HG02943 (cell line): ENCODE results near the gene VARS2.
A peak's percentile ranks its signal among the peaks of the same experiment; 100 is the strongest.
"Not testable (repeated sequence)": the region's sequence is repeated elsewhere in the genome, so short reads cannot be mapped to it uniquely, and the experiment has no call there.

Source experiments
- ATAC-seq: cut with Tn5 transposase; IDR thresholded peaks from one replicate; pipeline ENCODE4 v1.9.1; 2021; ENCODE audit warnings: mild to moderate bottlenecking, low read depth, moderate library complexity; ENCODE audit not compliant: unreplicated experiment

Gene VARS2

DNA sequence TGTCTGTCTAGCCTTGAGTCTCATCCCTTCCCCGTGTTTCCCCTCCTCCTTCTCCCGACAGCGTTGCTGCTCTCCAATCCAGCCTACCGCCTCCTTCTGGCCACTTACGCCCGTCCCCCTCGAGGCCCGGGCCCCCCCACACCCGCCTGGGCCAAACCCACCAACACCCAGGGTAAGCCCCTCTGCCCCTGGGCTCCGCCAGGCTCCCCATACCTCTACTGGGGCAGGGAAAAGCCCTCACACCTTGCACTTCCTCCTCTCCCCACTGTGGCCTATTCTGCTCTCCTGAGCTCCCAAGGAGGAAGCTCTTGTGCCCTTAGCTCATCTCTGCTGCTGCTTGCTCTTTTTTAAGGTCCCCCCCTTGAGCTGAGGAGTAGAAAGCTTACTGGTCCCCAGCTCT, 18.7 kb upstream of the VARS2 start:
- no peak for ATAC-seq

DNA sequence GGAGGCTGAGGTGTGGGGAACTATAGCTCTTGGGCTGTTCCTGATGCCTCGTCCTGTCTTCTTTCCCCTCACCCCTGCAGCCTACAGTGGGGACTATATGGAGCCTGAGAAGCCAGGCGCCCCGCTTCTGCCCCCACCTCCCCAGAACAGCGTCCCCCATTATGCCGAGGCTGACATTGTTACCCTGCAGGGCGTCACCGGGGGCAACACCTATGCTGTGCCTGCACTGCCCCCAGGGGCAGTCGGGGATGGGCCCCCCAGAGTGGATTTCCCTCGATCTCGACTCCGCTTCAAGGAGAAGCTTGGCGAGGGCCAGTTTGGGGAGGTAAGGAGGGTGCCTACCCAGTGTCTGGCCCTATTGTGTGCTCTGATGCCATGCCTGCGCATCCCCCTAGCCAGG, 17.5 kb upstream of the VARS2 start:
- no peak for ATAC-seq

DNA sequence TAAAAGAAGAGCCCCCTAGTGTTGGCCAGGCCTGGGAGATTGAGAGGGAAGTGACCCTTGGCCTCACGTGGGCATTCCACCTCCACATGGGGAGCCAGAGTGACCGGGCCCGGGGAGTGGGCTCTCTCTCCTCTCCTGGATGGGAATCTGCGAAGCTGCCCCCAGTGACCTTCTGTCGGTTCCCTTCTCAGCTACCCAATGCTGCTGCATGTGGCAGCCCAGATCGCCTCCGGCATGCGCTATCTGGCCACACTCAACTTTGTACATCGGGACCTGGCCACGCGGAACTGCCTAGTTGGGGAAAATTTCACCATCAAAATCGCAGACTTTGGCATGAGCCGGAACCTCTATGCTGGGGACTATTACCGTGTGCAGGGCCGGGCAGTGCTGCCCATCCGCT, 16.2 kb upstream of the VARS2 start:
- no peak for ATAC-seq

DNA sequence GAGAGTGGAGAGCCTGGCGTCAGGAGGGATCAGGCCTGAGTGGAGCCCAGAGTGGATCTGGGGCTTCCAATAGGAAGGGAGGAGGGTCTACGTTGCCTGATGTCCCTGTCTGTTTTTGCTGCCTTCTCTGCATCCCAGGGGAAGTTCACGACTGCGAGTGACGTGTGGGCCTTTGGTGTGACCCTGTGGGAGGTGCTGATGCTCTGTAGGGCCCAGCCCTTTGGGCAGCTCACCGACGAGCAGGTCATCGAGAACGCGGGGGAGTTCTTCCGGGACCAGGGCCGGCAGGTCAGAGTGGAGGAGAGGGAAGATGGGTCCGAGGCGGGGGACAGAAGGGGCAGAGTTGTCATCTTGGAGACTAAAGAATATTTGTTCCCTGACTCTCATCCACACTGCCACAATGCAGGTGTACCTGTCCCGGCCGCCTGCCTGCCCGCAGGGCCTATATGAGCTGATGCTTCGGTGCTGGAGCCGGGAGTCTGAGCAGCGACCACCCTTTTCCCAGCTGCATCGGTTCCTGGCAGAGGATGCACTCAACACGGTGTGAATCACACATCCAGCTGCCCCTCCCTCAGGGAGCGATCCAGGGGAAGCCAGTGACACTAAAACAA, 15.2 kb upstream of the VARS2 start:
- no peak for ATAC-seq

DNA sequence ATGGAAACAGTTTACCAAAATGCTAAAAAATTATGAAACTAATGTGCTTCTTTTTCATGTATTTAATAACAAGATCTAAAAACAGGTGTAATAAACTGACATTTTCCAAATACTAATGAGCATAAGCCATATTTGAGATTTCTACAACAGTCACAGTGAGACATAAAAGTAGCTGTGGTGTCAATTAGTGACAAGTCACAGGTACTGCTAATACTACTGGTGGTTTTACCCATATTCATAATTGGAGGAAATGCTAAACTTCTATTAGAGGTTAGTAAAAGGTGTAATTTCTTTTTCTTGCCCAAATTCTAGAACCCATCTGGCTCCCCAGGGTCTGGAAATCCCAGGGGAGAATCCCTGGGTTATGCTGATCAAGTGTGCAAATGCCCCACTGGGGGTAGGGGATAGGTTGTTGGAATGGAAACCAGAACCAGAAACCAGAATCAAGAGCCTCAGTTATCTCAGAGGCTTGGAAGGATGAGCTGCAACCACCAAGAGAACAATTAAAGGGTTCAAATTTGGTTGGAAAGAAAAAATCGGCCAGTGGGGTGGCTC, 13.1 kb upstream of the VARS2 start:
- no peak for ATAC-seq

DNA sequence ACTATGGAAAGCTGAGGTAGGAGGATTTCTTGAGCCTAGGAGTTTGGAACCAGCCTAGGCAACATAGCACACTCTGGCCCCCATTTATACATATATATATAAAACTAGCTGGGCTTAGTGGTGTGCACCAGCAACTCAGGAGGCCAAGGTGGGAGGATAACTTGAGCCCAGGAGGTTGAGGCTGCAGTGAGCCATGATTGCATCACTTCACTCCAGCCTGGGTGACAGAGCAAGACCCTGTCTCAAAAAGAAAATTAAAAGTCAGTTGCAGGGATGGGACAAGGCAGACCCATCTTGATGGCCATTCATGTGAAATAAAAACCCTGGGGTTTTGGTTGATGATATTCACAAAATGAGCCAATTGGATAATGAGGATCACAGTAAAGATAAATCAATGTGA, 12.6 kb upstream of the VARS2 start:
- no peak for ATAC-seq

DNA sequence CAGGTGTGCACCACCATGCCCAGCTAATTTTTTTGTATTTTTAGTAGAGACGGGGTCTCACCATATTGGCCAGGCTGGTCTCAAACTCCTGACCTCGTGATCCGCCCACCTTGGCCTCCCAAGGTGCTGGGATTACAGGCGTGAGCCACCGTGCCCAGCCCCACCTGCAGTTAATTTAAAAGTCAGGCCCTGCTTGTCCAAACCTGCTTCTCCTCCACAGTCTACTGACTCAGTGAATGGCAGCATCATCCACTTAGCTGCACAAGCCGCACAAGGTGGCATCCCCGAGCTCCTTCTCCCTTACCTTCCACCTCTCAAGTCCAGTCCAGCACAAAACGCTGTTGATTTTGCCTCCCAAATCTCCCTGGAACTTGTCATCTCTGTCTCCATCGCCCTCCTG, 11.8 kb upstream of the VARS2 start:
- not testable (repeated sequence) for ATAC-seq

DNA sequence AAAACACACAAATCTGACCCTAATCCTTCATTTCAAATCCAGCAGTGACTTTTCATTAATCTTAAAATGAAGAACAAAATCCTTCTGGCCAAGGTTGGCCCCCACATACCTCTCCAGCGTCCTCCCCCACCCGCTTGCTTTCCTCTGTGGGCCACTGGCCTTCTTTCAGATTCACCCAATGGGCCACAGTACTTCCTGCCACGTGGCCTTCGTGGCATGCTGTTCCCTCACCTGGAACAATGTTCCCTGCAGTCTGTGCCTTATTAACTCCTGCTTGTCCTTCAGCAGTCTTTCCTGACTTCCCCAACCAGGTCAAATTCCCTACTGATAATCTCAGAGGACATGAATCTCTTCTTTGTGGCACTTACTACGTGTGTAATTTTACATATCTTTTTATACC, 11.3 kb upstream of the VARS2 start:
- no peak for ATAC-seq

DNA sequence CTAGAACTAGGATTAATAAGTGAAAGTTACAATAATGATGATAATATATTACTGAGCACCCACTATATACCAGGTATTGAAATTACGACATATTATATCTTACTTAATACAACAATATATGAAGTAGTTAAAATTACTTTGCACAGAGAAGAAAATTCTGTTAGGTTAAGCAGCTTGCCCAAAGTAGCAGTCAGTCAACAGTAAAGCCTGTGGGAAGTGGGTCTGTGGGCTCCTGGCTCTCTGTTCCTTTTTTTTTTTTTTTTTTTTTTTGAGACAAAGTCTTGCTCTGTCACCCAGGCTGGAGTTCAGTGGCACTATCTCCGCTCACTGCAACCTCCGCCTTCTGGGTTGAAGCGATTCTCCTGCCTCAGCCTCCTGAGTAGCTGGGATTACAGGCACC, 10.8 kb upstream of the VARS2 start:
- ATAC-seq, result no peak

DNA sequence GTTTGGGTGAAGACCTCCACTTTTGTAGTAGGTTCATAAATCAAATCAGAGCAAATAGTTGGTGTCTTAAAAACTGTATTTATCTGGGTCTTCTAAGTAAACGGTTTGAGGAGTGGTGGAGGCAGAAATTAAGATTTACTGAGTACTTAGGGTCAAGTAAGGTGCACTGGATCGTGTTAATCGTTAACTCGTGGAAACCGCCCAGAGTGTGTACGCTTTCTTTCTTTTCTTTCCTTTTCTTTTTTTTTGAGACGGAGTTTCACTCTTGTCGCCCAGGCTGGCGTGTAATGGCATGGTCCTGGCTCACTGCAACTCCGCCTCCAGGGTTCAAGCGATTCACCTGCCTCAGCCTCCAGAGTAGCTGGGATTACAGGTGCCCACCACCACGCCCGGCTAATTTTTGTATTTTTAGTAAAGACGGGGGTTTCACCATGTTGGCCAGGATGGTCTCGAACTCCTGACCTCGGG, 6.7 kb upstream of the VARS2 start:
- ATAC-seq, result not testable (repeated sequence)

DNA sequence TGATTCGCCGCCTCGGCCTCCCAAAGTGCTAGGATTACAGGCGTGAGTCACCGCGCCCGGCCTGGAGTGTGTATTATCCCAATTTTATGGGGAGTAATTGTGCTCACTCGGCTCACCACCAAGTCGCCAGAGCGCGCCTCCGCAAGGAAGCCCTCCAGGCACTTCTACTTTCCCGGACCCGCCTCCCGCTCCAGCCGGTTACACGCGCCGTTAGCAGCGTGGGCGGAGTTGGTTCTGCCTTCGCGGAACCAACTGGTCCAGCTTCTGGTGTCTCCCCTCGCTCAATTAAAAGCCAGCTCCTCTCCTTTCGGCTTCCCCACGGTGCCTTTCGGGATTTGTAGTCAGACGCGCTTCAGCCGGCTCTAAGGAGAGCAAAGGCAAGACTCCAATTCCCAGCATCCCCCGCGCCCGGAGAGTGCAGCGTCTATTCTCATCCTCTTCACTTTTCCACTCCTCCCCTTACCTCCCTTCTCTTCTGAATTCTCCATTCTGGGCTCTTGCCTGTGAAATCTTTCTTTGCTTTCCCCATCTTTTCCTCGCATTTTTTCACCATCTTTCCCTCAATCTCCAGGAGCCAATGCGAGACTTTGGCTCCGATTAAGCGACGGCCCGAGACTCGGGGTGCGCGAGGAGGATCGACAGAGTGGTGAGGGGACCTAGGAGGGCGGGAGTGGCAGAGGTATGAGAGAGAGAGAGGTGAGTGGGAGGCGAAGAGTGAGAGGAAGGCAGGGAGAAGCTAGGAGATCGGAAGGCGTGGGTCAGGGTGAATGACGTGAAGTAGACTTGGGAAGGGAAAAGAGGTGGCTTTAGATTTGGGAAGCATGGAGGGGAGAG, 6.1 kb upstream of the VARS2 start, which contains the start of gene GTF2H4:
Gene GTF2H4 (plus strand): TSS at position 450 of the 834 bp plus-strand sequence.
- ATAC-seq, result peak; percentile 89

DNA sequence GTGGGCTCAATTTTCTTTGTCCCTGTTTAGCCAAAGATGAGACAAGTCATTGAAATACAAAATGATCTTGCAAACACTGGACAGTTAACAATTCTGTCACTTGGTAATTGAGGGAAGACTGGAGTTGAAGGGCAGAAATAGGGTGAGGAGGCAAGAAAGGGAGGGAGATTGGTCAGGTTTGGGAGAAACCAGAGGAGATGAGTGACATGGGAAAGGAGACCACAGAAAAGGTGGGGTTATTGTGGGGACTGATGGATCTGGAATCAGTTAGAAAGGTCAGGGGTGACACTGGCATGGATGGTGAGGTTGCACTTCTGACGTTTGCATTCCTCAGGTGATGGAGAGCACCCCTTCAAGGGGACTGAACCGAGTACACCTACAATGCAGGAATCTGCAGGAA, 5.3 kb upstream of the VARS2 start:
- no peak for ATAC-seq

DNA sequence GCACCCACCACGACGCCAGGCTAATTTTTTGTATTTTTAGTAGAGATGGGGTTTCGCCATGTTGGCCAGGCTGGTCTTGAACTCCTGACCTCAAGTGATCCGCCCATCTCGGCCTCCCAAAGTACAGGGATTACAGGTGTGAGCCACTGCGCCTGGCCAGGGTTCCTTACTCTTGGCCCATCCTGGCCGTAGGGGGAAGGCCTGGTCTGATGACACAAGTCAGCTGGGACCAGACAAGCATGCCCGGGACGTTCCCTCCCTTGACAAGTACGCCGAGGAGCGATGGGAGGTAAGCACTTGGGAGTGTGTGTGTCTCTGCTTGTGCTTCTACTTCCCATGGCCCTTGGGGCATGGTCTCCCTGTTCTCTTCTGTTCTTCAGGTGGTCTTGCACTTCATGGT, 3.6 kb upstream of the VARS2 start:
- not testable (repeated sequence) for ATAC-seq

DNA sequence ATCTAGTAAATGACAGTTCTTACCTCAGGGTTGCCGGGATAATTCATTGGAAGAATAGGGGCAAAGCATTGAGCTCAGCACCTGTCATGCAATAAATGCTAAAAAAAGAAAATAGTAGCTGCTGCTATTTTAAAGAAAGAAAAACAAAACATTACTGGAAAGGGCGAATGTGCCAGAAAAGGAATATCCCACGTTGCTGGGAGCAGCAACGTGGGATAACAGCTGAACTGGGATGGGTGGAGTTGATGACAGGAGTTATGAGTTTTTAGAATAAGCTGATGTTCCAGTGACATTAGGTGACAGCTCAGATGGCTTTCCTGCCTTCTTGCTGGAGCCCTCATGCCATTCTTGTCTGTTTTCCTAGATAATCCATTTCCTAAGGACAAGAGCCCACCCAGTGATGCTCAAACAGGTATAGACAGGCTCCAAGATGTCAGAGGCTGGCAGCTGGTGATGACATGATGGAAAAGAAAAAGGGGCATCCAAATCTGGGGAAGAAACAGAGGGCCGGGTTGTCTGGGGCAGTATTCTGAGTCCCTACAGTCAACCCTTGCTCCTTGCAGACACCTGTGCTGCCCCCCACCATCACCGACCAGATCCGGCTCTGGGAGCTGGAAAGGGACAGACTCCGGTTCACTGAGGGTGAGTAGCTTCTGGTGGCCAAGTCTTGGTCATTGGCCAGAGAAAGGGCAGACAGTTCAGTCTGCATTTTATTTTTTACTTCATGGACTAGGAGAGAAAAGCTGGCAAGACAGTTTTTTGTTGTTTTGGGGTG, 1.1 kb upstream of the VARS2 start:
- ATAC-seq, result no peak

DNA sequence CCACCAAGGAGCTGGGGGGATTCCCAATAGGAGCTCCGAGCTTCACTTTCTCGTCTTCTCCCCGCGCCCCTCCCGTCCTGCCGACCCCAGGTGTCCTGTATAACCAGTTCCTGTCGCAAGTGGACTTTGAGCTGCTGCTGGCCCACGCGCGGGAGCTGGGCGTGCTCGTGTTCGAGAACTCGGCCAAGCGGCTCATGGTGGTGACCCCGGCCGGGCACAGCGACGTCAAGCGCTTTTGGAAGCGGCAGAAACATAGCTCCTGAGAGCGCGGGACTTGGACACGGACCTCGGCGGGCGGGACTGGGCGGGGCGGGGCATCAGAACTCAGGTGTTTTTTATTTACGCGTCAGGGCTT, 340 bp upstream of the VARS2 start:
- ATAC-seq, result no peak

DNA sequence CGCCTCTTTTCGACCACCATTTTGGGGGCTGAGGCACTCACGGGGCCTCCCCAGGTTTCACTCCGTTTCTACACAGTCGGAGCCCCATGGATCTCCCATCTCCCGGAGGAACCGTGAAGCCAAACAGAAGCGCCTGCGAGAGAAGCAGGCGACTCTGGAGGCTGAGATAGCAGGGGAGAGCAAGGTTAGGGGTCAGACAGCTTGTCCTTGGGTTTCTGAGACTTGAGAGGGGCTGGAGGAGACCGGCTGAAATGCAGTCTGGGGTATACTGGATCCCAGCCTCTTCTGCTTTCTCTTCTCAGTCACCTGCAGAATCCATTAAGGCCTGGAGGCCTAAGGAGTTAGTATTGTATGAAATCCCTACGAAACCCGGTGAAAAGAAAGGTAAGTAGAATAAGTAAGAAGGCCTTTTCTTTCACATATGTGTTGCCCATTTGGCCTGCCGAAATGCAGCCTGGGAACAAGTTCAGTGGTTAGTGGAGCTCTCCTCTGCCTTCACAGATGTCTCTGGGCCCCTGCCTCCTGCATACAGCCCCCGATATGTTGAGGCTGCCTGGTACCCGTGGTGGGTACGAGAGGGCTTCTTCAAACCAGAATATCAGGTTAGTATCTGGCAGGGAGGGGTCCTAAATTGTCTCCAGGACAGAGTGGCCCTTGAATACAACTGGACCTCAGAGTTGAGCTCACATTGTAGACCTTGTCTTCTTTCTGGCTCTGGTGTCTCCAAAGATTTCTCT, 984 bp downstream of the VARS2 start:
- ATAC-seq, result no peak

DNA sequence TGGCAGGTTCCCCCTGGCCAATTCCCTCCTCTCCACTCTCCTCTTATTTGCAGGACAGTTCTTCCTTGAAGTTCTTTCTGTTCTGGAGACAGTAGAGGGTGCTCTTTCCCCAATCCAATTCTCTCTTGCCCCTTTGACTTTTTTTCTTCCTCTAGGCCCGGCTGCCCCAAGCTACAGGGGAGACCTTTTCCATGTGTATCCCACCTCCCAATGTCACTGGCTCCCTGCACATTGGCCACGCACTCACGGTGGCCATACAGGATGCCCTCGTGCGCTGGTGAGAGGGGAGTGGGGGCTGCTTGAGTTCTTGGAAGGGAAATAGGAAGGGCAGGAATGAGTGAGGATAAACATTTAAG, 1.5 kb downstream of the VARS2 start:
- no peak for ATAC-seq

DNA sequence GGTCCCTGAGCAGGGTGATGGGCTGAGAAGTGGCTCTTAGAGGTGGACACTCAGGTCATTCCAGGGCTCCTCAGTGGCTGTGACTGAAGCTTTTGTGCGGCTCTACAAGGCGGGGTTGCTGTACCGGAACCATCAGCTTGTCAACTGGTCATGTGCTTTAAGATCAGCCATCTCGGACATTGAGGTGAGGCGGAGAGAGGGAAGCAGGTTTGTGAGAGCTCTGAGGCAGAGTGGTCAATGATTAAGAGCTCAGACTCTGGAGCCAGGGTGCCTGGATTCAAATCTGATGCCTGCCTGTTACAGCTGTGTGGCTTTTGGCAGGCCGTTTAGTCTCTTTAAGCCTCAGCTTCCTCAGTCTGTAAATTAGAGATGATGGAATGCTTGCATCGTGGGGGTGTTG, 3.0 kb downstream of the VARS2 start:
- ATAC-seq, result no peak

DNA sequence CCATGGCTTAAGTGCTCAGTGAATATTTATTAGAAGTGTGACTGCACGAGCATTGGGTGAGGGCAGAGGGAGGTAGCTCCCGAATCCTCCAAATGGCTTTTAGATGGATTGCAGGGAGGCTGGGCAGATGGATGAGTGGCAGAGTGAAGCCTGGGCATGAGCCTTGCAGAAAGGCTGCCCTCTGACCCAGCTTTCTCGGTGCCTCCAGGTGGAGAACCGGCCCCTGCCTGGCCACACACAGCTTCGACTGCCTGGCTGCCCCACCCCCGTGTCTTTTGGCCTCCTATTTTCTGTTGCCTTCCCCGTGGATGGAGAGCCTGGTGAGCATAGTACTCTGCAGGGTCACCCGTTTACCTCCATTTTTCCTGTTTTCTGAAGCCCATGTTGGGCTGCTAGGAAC, 3.4 kb downstream of the VARS2 start:
- ATAC-seq, result no peak

DNA sequence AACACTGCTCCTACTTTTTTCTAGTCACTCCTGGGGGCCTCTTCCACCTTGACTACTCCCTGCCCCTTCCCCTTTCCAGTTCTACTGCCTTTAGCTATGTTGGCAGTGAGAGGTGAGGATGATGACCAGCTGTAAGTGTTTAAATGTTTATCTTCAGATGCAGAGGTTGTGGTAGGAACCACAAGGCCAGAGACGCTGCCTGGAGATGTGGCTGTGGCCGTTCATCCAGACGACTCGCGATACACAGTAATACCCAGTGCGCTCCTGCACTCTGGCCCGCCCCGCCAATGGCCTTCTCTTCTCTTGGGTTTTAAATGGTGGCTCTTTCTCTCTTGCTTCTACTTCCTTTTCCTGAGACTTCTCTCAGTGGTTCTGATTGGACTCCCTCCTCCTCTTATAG, 4.6 kb downstream of the VARS2 start:
- no peak for ATAC-seq

DNA sequence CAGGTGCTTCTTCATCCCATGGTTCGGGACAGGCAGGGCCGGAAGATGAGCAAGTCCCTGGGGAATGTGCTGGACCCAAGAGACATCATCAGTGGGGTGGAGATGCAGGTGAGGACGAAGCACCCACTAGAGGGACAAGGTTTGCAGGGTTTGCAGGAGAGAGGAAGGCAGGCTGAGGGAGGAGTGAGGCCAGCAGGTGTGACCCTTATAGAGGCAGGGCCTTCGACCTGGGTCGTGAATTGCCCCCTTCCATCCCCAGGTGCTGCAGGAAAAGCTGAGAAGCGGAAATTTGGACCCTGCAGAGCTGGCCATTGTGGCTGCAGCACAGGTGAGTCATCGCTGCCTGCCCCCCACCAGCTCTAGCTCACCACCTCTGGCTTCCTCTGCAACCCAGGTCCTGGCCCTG, 8.4 kb downstream of the VARS2 start:
- no peak for ATAC-seq
